ENCODE data around the gene WRNIP1. TPM values are rescaled to one million over a fixed set of nuclear protein-coding genes. Genes with fewer than 3 reads are reported as not detected.

Gene WRNIP1
- total RNA-seq, 4 donors from 2014 or later = 62.6 to 89.4 (median 76.2) TPM

DNA sequence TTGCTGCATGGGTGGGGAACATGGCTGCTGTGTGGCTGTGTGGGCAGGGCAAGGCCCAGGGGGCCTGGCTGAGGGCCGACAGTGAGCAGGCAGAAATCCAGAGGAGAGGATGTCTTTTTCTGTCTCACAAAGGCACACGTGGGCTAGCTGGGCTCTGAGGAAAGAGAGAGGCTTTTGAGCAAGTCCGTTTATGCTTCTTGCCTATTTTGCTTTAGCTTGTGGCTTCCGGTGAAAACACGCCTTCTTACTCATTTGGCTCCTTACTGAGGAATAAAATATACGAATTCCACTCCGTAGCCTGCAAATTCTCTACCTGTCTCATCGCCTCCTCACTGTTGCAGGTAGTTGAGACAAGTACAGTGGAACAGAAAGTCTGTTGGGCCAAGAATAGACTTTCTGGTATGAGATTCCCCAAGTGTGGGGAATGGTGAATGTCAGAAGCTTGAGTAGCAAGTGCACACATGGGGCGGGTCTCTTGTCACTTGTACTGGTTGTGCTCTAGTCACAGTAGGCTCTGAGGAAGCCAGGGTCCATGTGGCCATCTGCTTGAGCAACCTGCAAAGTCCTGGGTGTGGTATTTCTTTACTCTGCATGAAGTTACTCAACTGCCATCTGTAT, 28.4 kb downstream of the WRNIP1 start:
- H3K4me1 ChIP-seq = peaks cover 0 to 35% (median 13%) of the 10 kb centered on the region in 4 donors

DNA sequence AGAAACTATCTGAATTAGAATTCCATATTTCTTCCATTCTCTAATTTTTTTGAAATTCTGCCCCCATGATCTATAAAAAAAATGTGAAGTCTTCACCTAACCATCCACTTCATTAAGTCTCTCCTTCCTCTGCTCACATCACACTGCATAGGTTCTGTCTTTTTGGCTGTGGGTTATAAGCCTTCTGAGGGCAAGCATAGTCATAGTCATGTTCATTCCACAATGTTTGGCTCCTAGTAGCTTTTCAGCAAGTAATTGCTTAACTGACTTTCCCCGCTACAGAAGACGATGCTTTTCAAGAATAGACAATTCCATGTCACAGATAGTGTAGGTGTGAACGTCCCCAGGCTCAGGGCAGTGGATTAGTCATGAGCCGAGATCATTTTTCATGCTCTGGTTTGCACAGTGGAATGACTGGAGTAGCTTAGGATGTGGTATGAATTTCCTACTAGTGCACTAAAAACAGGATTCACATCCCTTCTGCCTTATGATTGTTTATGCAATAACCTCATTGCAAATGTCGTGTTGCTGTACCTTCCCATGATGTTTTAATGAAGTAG, 29.1 kb downstream of the WRNIP1 start:
- no peak overlapping the region for H3K4me3 ChIP-seq
- TF ChIP-seq, protein P1, sequence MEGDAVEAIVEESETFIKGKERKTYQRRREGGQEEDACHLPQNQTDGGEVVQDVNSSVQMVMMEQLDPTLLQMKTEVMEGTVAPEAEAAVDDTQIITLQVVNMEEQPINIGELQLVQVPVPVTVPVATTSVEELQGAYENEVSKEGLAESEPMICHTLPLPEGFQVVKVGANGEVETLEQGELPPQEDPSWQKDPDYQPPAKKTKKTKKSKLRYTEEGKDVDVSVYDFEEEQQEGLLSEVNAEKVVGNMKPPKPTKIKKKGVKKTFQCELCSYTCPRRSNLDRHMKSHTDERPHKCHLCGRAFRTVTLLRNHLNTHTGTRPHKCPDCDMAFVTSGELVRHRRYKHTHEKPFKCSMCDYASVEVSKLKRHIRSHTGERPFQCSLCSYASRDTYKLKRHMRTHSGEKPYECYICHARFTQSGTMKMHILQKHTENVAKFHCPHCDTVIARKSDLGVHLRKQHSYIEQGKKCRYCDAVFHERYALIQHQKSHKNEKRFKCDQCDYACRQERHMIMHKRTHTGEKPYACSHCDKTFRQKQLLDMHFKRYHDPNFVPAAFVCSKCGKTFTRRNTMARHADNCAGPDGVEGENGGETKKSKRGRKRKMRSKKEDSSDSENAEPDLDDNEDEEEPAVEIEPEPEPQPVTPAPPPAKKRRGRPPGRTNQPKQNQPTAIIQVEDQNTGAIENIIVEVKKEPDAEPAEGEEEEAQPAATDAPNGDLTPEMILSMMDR (IDR thresholded peaks at IDR 0.05) = no peak
- TF ChIP-seq EP300 (IDR thresholded peaks at IDR 0.05) (no peak), POLR2A (IDR thresholded peaks at IDR 0.05) (no peak)
- peaks cover 0 to 4% (median 0%) of the 10 kb centered on the region in 3 donors for H3K36me3 ChIP-seq
- H3K9me3 ChIP-seq = no peaks in the 10 kb centered on the region
- H3K27ac ChIP-seq = no peak overlapping the region
- no peak for DNase-seq (ENCODE audit: low spot score in 2 of 2)
- H3K27me3 ChIP-seq = no peaks in the 10 kb centered on the region
- 87 to 94% methylated on average over 5 of the region's 5 CpGs for WGBS, 2 donors
- peaks cover 0 to 35% (median 13%) of the 10 kb centered on the region in 4 donors for H3K4me1 ChIP-seq

More for the DNA sequence above, 28.4 kb downstream of the WRNIP1 start:
- no peaks in the 10 kb centered on the region for H3K27me3 ChIP-seq
- WGBS, 2 donors = 52 to 70% methylated on average over 9 of the region's 9 CpGs
- TF ChIP-seq POLR2A (IDR thresholded peaks at IDR 0.05) (no peak), EP300 (IDR thresholded peaks at IDR 0.05) (no peak)
- TF ChIP-seq, protein P1 (IDR thresholded peaks at IDR 0.05) = no peak
- peaks cover 0 to 4% (median 0%) of the 10 kb centered on the region in 3 donors for H3K36me3 ChIP-seq
- H3K9me3 ChIP-seq = no peaks in the 10 kb centered on the region
- no peak overlapping the region for H3K4me3 ChIP-seq
- H3K27ac ChIP-seq = no peak overlapping the region
- DNase-seq (ENCODE audit: low spot score in 2 of 2) = no peak

DNA sequence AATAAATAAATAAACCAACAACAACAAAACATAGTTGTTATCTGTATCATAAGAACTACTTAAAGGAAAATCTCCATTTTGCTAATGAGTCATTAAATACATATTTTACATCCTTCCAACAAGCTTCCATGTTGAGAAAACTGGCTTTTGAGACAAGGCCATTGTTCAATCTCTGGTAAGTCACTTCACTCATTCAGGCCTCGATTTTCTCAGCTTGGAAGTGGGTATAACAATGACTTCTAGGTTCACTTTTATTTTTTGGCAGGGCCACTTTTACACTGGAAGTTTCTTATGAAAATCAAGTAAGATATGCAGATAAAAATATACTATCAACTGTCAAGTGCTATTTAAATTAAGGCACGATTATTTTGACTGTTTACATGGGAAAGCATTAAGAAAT, 30.0 kb downstream of the WRNIP1 start:
- peaks cover 0 to 33% (median 13%) of the 10 kb centered on the region in 4 donors for H3K4me1 ChIP-seq
- 85 to 94% methylated on average over 2 of the region's 2 CpGs for WGBS, 2 donors
- DNase-seq (ENCODE audit: low spot score in 2 of 2) = no peak

DNA sequence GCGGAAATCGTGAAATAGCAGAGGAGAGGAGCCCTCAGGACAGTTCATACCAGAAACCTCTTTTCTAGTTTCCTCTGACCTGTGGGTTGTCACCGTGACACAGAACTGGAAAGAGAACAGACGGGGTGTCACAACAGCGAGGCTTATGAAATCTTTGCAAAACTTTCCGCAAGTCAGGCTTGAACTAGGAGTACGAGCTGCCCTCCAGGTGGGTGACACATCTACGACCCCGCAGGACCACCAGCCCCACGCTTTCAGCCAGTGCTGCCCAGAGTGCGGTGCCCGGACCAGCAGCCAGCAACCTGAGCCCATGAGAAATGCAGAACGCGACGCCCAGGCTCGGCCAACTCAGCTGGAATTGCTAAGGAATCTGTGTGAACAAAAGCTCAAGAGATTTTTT, 30.8 kb downstream of the WRNIP1 start:
- no peaks in the 10 kb centered on the region for H3K9me3 ChIP-seq
- DNase-seq (ENCODE audit: low spot score in 2 of 2) = no peak
- no peaks in the 10 kb centered on the region for H3K27me3 ChIP-seq
- H3K36me3 ChIP-seq = peaks cover 0 to 8% (median 0%) of the 10 kb centered on the region in 3 donors
- H3K4me1 ChIP-seq = peaks cover 0 to 25% (median 6%) of the 10 kb centered on the region in 4 donors
- no peak for TF ChIP-seq EP300 (IDR thresholded peaks at IDR 0.05)
- H3K27ac ChIP-seq = no peak overlapping the region
- WGBS, 2 donors = 82 to 90% methylated on average over 16 of the region's 16 CpGs
- no peak overlapping the region for H3K4me3 ChIP-seq

More for the DNA sequence above, 30.0 kb downstream of the WRNIP1 start:
- peaks cover 0 to 4% (median 0%) of the 10 kb centered on the region in 3 donors for H3K36me3 ChIP-seq
- H3K4me3 ChIP-seq = no peak overlapping the region
- TF ChIP-seq EP300 (IDR thresholded peaks at IDR 0.05) = no peak
- H3K9me3 ChIP-seq = no peaks in the 10 kb centered on the region
- H3K27ac ChIP-seq = no peak overlapping the region
- H3K27me3 ChIP-seq = no peaks in the 10 kb centered on the region

DNA sequence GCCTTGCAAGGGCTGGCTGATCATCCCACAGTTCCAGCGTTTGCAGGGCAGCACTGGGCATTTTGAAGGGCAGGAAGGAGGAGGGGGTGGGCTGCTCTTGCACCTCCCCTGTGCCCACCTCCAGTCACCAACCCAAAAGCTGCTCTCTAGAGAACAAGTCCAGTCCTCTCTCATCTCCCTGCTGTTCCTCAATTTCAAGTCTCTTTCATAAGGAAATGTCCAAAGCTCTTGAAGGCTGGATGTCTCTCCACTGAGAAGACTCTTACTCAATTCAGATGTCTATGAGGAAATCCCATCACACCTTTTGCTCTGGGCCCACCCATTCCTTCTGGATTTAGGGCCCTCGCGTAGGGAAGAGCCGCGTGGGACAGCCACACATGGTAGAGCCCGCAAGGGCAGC, 31.7 kb downstream of the WRNIP1 start:
- 69 to 78% methylated on average over 6 of the region's 6 CpGs for WGBS, 2 donors
- Histone ChIP-seq H3K4me3 (no peak overlapping the region), H3K27ac (no peak overlapping the region), H3K4me1 (peaks cover 0 to 16% (median 4%) of the 10 kb centered on the region in 4 donors), H3K27me3 (no peaks in the 10 kb centered on the region), H3K36me3 (peaks cover 0 to 11% (median 0%) of the 10 kb centered on the region in 3 donors), H3K9me3 (no peaks in the 10 kb centered on the region)
- no peak for DNase-seq (ENCODE audit: low spot score in 2 of 2)
- TF ChIP-seq, protein P1 (IDR thresholded peaks at IDR 0.05) = no peak
- TF ChIP-seq EP300 (IDR thresholded peaks at IDR 0.05) (no peak), POLR2A (IDR thresholded peaks at IDR 0.05) (no peak)

DNA sequence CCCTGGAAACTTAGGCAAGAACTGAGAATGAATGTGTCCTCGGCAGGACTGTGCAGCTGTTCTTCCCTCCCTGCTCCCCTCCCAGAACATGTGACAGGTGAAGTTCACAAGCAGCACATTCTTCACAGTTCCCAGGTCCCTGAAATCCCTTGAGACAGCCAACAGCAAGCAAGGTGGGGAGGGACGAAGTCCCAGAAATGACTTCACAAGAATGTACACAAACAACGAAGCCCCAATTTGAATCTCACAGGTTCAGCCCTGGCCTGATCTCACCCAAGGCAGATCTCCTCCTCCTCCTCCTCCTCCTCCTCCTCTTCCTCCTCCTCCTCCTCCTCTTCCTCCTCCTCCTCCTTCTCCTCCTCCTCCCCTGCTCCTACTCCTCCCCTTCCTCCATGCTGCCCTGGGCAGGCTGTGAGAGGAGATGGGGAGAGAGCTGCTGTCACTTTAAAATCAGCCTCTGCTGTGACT, 32.4 kb downstream of the WRNIP1 start:
- 53 to 55% methylated on average over 3 of the region's 3 CpGs for WGBS, 2 donors
- TF ChIP-seq POLR2A (IDR thresholded peaks at IDR 0.05) (no peak), EP300 (IDR thresholded peaks at IDR 0.05) (no peak)
- TF ChIP-seq, protein P1 (IDR thresholded peaks at IDR 0.05) = no peak

More for the DNA sequence above, 32.4 kb downstream of the WRNIP1 start:
- Histone ChIP-seq H3K27me3 (no peaks in the 10 kb centered on the region), H3K36me3 (peaks cover 0 to 11% (median 0%) of the 10 kb centered on the region in 3 donors), H3K4me1 (peaks cover 0 to 10% (median 3%) of the 10 kb centered on the region in 4 donors), H3K4me3 (no peak overlapping the region), H3K27ac (no peak overlapping the region), H3K9me3 (no peaks in the 10 kb centered on the region)
- no peak for DNase-seq (ENCODE audit: low spot score in 2 of 2)
